Naive thymus-derived CD4-positive, alpha-beta T cell (primary cell): ENCODE data around the gene H6PD. TPM values are rescaled to one million over a fixed set of nuclear protein-coding genes. Genes with fewer than 3 reads are reported as not detected.

Source experiments
- ATAC-seq: fragments of 150-1000 bp; cut with Tn5 transposase; 2 replicates; pipeline ENCODE4 v1.10.0; 2021; ENCODE audit warnings: mild to moderate bottlenecking, moderate library complexity
- CTCF ChIA-PET: fragments of 350-600 bp; sonication (Branson Sonifier 250); formaldehyde crosslinking; loops from one replicate; lab custom pipeline; 2021; ENCODE audit warnings: antibody characterized with exemption; lab: Charles Lee
- POLR2A ChIA-PET: fragments of 350-600 bp; sonication (Branson Sonifier 250); formaldehyde crosslinking; loops from one replicate; lab custom pipeline; 2021; ENCODE audit warnings: antibody characterized with exemption, inconsistent platforms; lab: Charles Lee
- DNase-seq, 9 donors: peaks; one replicate each; pipeline versions ENCODE4 v3.0.0 to v3.0.0-alpha.2; 2020 to 2022; ENCODE audit warnings: mixed read lengths in 1 of 9
- H3K27ac ChIP-seq: one replicate; pipeline ENCODE4 v1.7.0; 2013; ENCODE audit warnings: mild to moderate bottlenecking, low read depth, low read length, moderate library complexity
- H3K27me3 ChIP-seq, 2 donors: one replicate each; pipeline ENCODE4 v1.7.0; 2013; ENCODE audit warnings: low read length in 2 of 2, mild to moderate bottlenecking in 2 of 2, moderate library complexity in 2 of 2; ENCODE audit not compliant: control insufficient read depth in 2 of 2, insufficient read depth in 2 of 2
- H3K36me3 ChIP-seq, 3 experiments: 1 replicate in 2 of 3; 2 replicates in 1 of 3; pipeline ENCODE4 v1.7.0; 2013; ENCODE audit warnings: low read length in 3 of 3, mild to moderate bottlenecking in 3 of 3, moderate library complexity in 1 of 3; ENCODE audit not compliant: insufficient read depth in 3 of 3, control insufficient read depth in 2 of 3
- H3K4me1 ChIP-seq, 2 donors: one replicate each; pipeline ENCODE4 v1.7.0; 2013; ENCODE audit warnings: low read length in 2 of 2, mild to moderate bottlenecking in 2 of 2, moderate library complexity in 1 of 2; ENCODE audit not compliant: control insufficient read depth in 2 of 2, insufficient read depth in 2 of 2
- H3K4me3 ChIP-seq: 2 replicates; pipeline ENCODE4 v1.7.0; 2013; ENCODE audit warnings: mild to moderate bottlenecking, low read length
- H3K9me3 ChIP-seq, 3 experiments: 1 replicate in 2 of 3; 2 replicates in 1 of 3; pipeline ENCODE4 v1.7.0; 2013; ENCODE audit warnings: low read length in 3 of 3; ENCODE audit not compliant: control insufficient read depth in 2 of 3
- H3K27ac Mint-ChIP-seq, 9 donors: one replicate each; pipeline ENCODE4 v1.8.0; 2020 to 2022; ENCODE audit warnings: mixed read lengths in 9 of 9, mild to moderate bottlenecking in 8 of 9, moderate library complexity in 5 of 9, inconsistent platforms in 2 of 9
- H3K27me3 Mint-ChIP-seq, 5 donors: one replicate each; pipeline ENCODE4 v1.8.0; 2021 to 2022; ENCODE audit warnings: mixed read lengths in 5 of 5, mild to moderate bottlenecking in 1 of 5
- H3K36me3 Mint-ChIP-seq, 5 donors: one replicate each; pipeline ENCODE4 v1.8.0; 2020 to 2022; ENCODE audit warnings: mixed read lengths in 5 of 5, mild to moderate bottlenecking in 3 of 5, inconsistent platforms in 1 of 5
- H3K4me1 Mint-ChIP-seq, 7 donors: one replicate each; pipeline ENCODE4 v1.8.0; 2020 to 2022; ENCODE audit warnings: mixed read lengths in 7 of 7, mild to moderate bottlenecking in 3 of 7, inconsistent platforms in 1 of 7
- H3K4me3 Mint-ChIP-seq, 10 donors: one replicate each; pipeline ENCODE4 v1.8.0; 2020 to 2022; ENCODE audit warnings: mild to moderate bottlenecking in 10 of 10, mixed read lengths in 10 of 10, moderate library complexity in 6 of 10, inconsistent platforms in 2 of 10
- H3K9me3 Mint-ChIP-seq, 11 donors: one replicate each; pipeline ENCODE4 v1.8.0; 2020 to 2022; ENCODE audit warnings: mixed read lengths in 11 of 11, mild to moderate bottlenecking in 4 of 11, inconsistent platforms in 1 of 11, moderate library complexity in 1 of 11
- intact Hi-C, 2 donors: fragments of 100-400 bp; cut with micrococcal nuclease; formaldehyde crosslinking; loops; one replicate each; pipeline ENCODE4 v1.15.1; 2023
- polyA plus RNA-seq, 2 donors: library from polyadenylated mRNA; unstranded; fragments of 300-500 nt; fragmentation: Illumina TruSeq; gene quantifications; one replicate each; pipeline ENCODE4 v1.2.3, GENCODE V29; 2021
- total RNA-seq, 6 experiments: library from RNA in 5 of 6; stranded (reverse) in 5 of 6; gene quantifications; 1 replicate in 5 of 6; 2 replicates in 1 of 6; pipeline ENCODE4 v1.2.3 and lab custom pipeline; 2021 to 2026

The H6PD gene
- total and polyA plus RNA-seq, 7 experiments from 2014 or later: 12.1 to 27.6 (median 19.3) TPM

- DNase-seq: no peak
- no peak for ATAC-seq
- H3K4me1 ChIP-seq: peaks cover 16 to 36% of the 10 kb centered on the region in 2 donors
These were observed 6.6 kb downstream of the H6PD start for GRCh38 chr1:9240914-9241820.

GRCh38 chr1:9241891-9242290, 7.3 kb downstream of the H6PD start:
- no peak for DNase-seq
- CTCF ChIA-PET: no interaction called here
- Histone ChIP-seq H3K27ac (no peak overlapping the region), H3K36me3 (peaks cover 0 to 11% (median 0%) of the 10 kb centered on the region in 3 experiments), H3K4me1 (peaks cover 15 to 35% of the 10 kb centered on the region in 2 donors), H3K9me3 (no peaks in the 10 kb centered on the region), H3K4me3 (no peak overlapping the region), H3K27me3 (no peaks in the 10 kb centered on the region)
- POLR2A ChIA-PET: no interaction called here
- Mint-ChIP-seq H3K4me1 (peaks cover 51 to 82% (median 59%) of the 10 kb centered on the region in 7 donors), H3K9me3 (no peaks in the 10 kb centered on the region), H3K4me3 (peak overlapping the region in 1 of 10 donors; percentile 33), H3K27ac (peak overlapping the region in 1 of 9 donors; percentile 27), H3K27me3 (no peaks in the 10 kb centered on the region), H3K36me3 (peaks cover 0 to 27% (median 0%) of the 10 kb centered on the region in 5 donors)
- intact Hi-C loops: loop anchor here in 1 of 2 donors (5.0 kb wide), 1 partner anchor 185 kb away; no protein-coding TSS in a partner anchor
- ATAC-seq: no peak

More at GRCh38 chr1:9240914-9241820, 6.6 kb downstream of the H6PD start:
- ChIA-PET CTCF (no interaction called here), POLR2A (no interaction called here)
- Mint-ChIP-seq H3K4me3 (peak overlapping the region in 1 of 10 donors; percentile 81), H3K27ac (peak overlapping the region in 3 of 9 donors; percentile 26 to 56 (median 46)), H3K9me3 (no peaks in the 10 kb centered on the region), H3K4me1 (peaks cover 51 to 80% (median 64%) of the 10 kb centered on the region in 7 donors), H3K27me3 (no peaks in the 10 kb centered on the region), H3K36me3 (peaks cover 0 to 28% (median 0%) of the 10 kb centered on the region in 5 donors)
- no peaks in the 10 kb centered on the region for H3K9me3 ChIP-seq
- no peak overlapping the region for H3K27ac ChIP-seq
- H3K36me3 ChIP-seq: peaks cover 0 to 8% (median 0%) of the 10 kb centered on the region in 3 experiments
- no peaks in the 10 kb centered on the region for H3K27me3 ChIP-seq
- intact Hi-C loops: loop anchor here in 1 of 2 donors (5.0 kb wide), 1 partner anchor 186 kb away; no protein-coding TSS in a partner anchor
- no peak overlapping the region for H3K4me3 ChIP-seq

GRCh38 chr1:9242338-9242969, 7.9 kb downstream of the H6PD start:
- Histone ChIP-seq H3K9me3 (no peaks in the 10 kb centered on the region), H3K27me3 (no peaks in the 10 kb centered on the region), H3K36me3 (peaks cover 0 to 17% (median 0%) of the 10 kb centered on the region in 3 experiments), H3K27ac (no peak overlapping the region), H3K4me3 (no peak overlapping the region), H3K4me1 (peaks cover 15 to 35% of the 10 kb centered on the region in 2 donors)
- Mint-ChIP-seq H3K9me3 (no peaks in the 10 kb centered on the region), H3K27me3 (no peaks in the 10 kb centered on the region), H3K27ac (peak overlapping the region in 2 of 9 donors; percentile 27 to 52), H3K4me3 (peak overlapping the region in 2 of 10 donors; percentile 33 to 40), H3K4me1 (peaks cover 50 to 79% (median 54%) of the 10 kb centered on the region in 7 donors), H3K36me3 (peaks cover 0 to 26% (median 0%) of the 10 kb centered on the region in 5 donors)
- ChIA-PET POLR2A (interaction anchor here (0.6 kb wide), 1 partner anchor 141 kb away, joined by 3 read pairs; no protein-coding TSS in a partner anchor), CTCF (no interaction called here)
- ATAC-seq (no peak), DNase-seq (no peak)
- intact Hi-C loops: loop anchor here in 1 of 2 donors (5.0 kb wide), 1 partner anchor 185 kb away; no protein-coding TSS in a partner anchor

GRCh38 chr1:9243066-9243739, 8.6 kb downstream of the H6PD start:
- peak overlapping the region in 1 of 9 donors; percentile 52 for H3K27ac Mint-ChIP-seq
- no peaks in the 10 kb centered on the region for H3K27me3 Mint-ChIP-seq
- Histone ChIP-seq H3K36me3 (peaks cover 0 to 24% (median 0%) of the 10 kb centered on the region in 3 experiments), H3K4me1 (peaks cover 15 to 35% of the 10 kb centered on the region in 2 donors), H3K27me3 (no peaks in the 10 kb centered on the region), H3K27ac (no peak overlapping the region), H3K4me3 (no peak overlapping the region), H3K9me3 (no peaks in the 10 kb centered on the region)
- peak overlapping the region in 2 of 10 donors; percentile 40 to 59 for H3K4me3 Mint-ChIP-seq
- peaks cover 0 to 25% (median 0%) of the 10 kb centered on the region in 5 donors for H3K36me3 Mint-ChIP-seq
- POLR2A ChIA-PET: no interaction called here
- H3K9me3 Mint-ChIP-seq: no peaks in the 10 kb centered on the region
- DNase-seq (no peak), ATAC-seq (no peak)
- CTCF ChIA-PET: no interaction called here
- H3K4me1 Mint-ChIP-seq: peaks cover 42 to 72% (median 47%) of the 10 kb centered on the region in 7 donors
- intact Hi-C loops: loop anchor here in 1 of 2 donors (5.0 kb wide), 1 partner anchor 184 kb away; no protein-coding TSS in a partner anchor

- ChIA-PET CTCF (interaction anchor here (0.6 to 0.7 kb wide), 3 partner anchors 11 to 211 kb away, joined by 3 read pairs; no protein-coding TSS in a partner anchor), POLR2A (interaction anchor here (0.7 to 1.6 kb wide), 3 partner anchors 10 to 1090 kb away, joined by 3 to 7 read pairs (median 3); partner anchors contain the start of genes ENO1 and H6PD)
- Histone ChIP-seq H3K9me3 (no peaks in the 10 kb centered on the region), H3K4me1 (peaks cover 8 to 21% of the 10 kb centered on the region in 2 donors), H3K27me3 (no peaks in the 10 kb centered on the region), H3K36me3 (peaks cover 0 to 25% (median 0%) of the 10 kb centered on the region in 3 experiments), H3K4me3 (no peak overlapping the region), H3K27ac (no peak overlapping the region)
- no peak for ATAC-seq
- Mint-ChIP-seq H3K27me3 (no peaks in the 10 kb centered on the region), H3K9me3 (no peaks in the 10 kb centered on the region), H3K36me3 (peaks cover 0 to 27% (median 0%) of the 10 kb centered on the region in 5 donors), H3K4me3 (peak overlapping the region in 4 of 10 donors; percentile 20 to 66 (median 33)), H3K27ac (peak overlapping the region in 4 of 9 donors; percentile 6 to 84 (median 60)), H3K4me1 (peaks cover 30 to 62% (median 38%) of the 10 kb centered on the region in 7 donors)
- intact Hi-C loops: loop anchor here in 1 of 2 donors (5.0 kb wide), 1 partner anchor 183 kb away; no protein-coding TSS in a partner anchor
- no peak for DNase-seq
These were observed 10.1 kb downstream of the H6PD start for GRCh38 chr1:9244501-9245229.
